Activated effector memory CD4-positive, alpha-beta T cell treated with anti-CD3 and anti-CD28 coated beads, Interleukin-2, amount 50 U/mL, for 16 hours (primary cell): ENCODE measurements around the gene CYP4Z1.
"Not testable (repeated sequence)": the region's sequence is repeated elsewhere in the genome, so short reads cannot be mapped to it uniquely, and the experiment has no call there.

ENCODE experiments used
- DNase-seq: peaks from one replicate; pipeline ENCODE4 v3.0.0-alpha.2; 2020

The CYP4Z1 gene

GRCh38 chr1:47067097-47067594 lies at the start of gene CYP4Z1:
CYP4Z1 (plus strand) TSS chr1:47067231; CDS start chr1:47067491, 260 bp downstream.
- no peak for DNase-seq

- no peak for DNase-seq
Measured at GRCh38 chr1:47021070-47021469, 46.0 kb upstream of the CYP4Z1 start.

- no peak for DNase-seq
Measured at GRCh38 chr1:47023268-47024140, 43.5 kb upstream of the CYP4Z1 start, which contains the start of gene CYP4X1. CYP4X1 (plus strand) TSS chr1:47023669; CDS start chr1:47023818, 149 bp downstream.

GRCh38 chr1:47024141-47024801 lies 42.8 kb upstream of the CYP4Z1 start:
- DNase-seq: no peak

- DNase-seq: no peak
Measured at GRCh38 chr1:47030170-47030805, 36.7 kb upstream of the CYP4Z1 start.

GRCh38 chr1:47031059-47031458 lies 36.0 kb upstream of the CYP4Z1 start:
- no peak for DNase-seq

- DNase-seq: no peak
Measured at GRCh38 chr1:47031585-47031984, 35.4 kb upstream of the CYP4Z1 start.

- no peak for DNase-seq
Measured at GRCh38 chr1:47036764-47037163, 30.3 kb upstream of the CYP4Z1 start.

GRCh38 chr1:47059376-47059775 lies 7.7 kb upstream of the CYP4Z1 start:
- DNase-seq: no peak

- DNase-seq: not testable (repeated sequence)
Measured at GRCh38 chr1:47069080-47069479, 2.0 kb downstream of the CYP4Z1 start.

GRCh38 chr1:47069509-47069908 lies 2.5 kb downstream of the CYP4Z1 start:
- DNase-seq: not testable (repeated sequence)

- DNase-seq: not testable (repeated sequence)
Measured at GRCh38 chr1:47089356-47089755, 22.3 kb downstream of the CYP4Z1 start.

GRCh38 chr1:47091476-47091875 lies 24.4 kb downstream of the CYP4Z1 start:
- not testable (repeated sequence) for DNase-seq

GRCh38 chr1:47104816-47105215 lies 37.8 kb downstream of the CYP4Z1 start:
- no peak for DNase-seq

- no peak for DNase-seq
Measured at GRCh38 chr1:47106792-47107191, 39.8 kb downstream of the CYP4Z1 start.

- DNase-seq: not testable (repeated sequence)
Measured at GRCh38 chr1:47107851-47108574, 41.0 kb downstream of the CYP4Z1 start.

- not testable (repeated sequence) for DNase-seq
Measured at GRCh38 chr1:47109482-47109881, 42.5 kb downstream of the CYP4Z1 start.

- DNase-seq: no peak
Measured at GRCh38 chr1:47113178-47113577, 46.1 kb downstream of the CYP4Z1 start.

- DNase-seq: not testable (repeated sequence)
Measured at GRCh38 chr1:47121039-47121438, 54.0 kb downstream of the CYP4Z1 start.

GRCh38 chr1:47124834-47125233 lies 57.8 kb downstream of the CYP4Z1 start:
- not testable (repeated sequence) for DNase-seq

- not testable (repeated sequence) for DNase-seq
Measured at GRCh38 chr1:47126997-47127396, 60.0 kb downstream of the CYP4Z1 start.

GRCh38 chr1:47128221-47128620 lies 61.2 kb downstream of the CYP4Z1 start:
- DNase-seq: no peak
